NCI-H2227 (cell line): ENCODE data around the gene SHISA5.
"Not testable (repeated sequence)": the region's sequence is repeated elsewhere in the genome, so short reads cannot be mapped to it uniquely, and the experiment has no call there.

ENCODE experiments used
- DNase-seq: peaks from one replicate; lab custom pipeline; 2025; ENCODE audit not compliant: unreplicated experiment; lab: John Stamatoyannopoulos, UW

SHISA5 gene

GRCh38 chr3:48504051-48504946 lies at the start of gene SHISA5:
Gene SHISA5 (minus strand): TSS chr3:48504174. CDS start chr3:48504094, 80 bp downstream.
- DNase-seq, result peak; percentile 24

GRCh38 chr3:48553361-48553760 lies 49.4 kb upstream of the SHISA5 start:
- no peak for DNase-seq

- no peak for DNase-seq
Observed at GRCh38 chr3:48552111-48552951, 48.4 kb upstream of the SHISA5 start.

- not testable (repeated sequence) for DNase-seq
Observed at GRCh38 chr3:48551651-48552050, 47.7 kb upstream of the SHISA5 start.

GRCh38 chr3:48548729-48549705 lies 45.0 kb upstream of the SHISA5 start:
- peak; percentile 65 for DNase-seq

- DNase-seq, result no peak
Observed at GRCh38 chr3:48548126-48548525, 44.2 kb upstream of the SHISA5 start.

- DNase-seq, result no peak
Observed at GRCh38 chr3:48546203-48546829, 42.3 kb upstream of the SHISA5 start.

GRCh38 chr3:48544141-48544540 lies 40.2 kb upstream of the SHISA5 start:
- DNase-seq, result no peak

GRCh38 chr3:48543271-48543866 lies 39.4 kb upstream of the SHISA5 start:
- DNase-seq, result no peak

- no peak for DNase-seq
Observed at GRCh38 chr3:48538451-48538850, 34.5 kb upstream of the SHISA5 start.

- DNase-seq, result no peak
Observed at GRCh38 chr3:48536785-48537184, 32.8 kb upstream of the SHISA5 start.

- DNase-seq, result no peak
Observed at GRCh38 chr3:48536116-48536515, 32.1 kb upstream of the SHISA5 start.

GRCh38 chr3:48535578-48535977 lies 31.6 kb upstream of the SHISA5 start:
- no peak for DNase-seq

GRCh38 chr3:48532977-48533337 lies 29.0 kb upstream of the SHISA5 start:
- DNase-seq, result no peak

GRCh38 chr3:48532271-48532976 lies 28.4 kb upstream of the SHISA5 start:
- no peak for DNase-seq

- not testable (repeated sequence) for DNase-seq
Observed at GRCh38 chr3:48530701-48531100, 26.7 kb upstream of the SHISA5 start.

- DNase-seq, result no peak
Observed at GRCh38 chr3:48528754-48529153, 24.8 kb upstream of the SHISA5 start.

- no peak for DNase-seq
Observed at GRCh38 chr3:48528048-48528447, 24.1 kb upstream of the SHISA5 start.

GRCh38 chr3:48524970-48525369 lies 21.0 kb upstream of the SHISA5 start:
- no peak for DNase-seq
